ENCODE data around the gene ACSF2. TPM values are rescaled to one million over a fixed set of nuclear protein-coding genes. Genes with fewer than 3 reads are reported as not detected.
A peak's percentile ranks its signal among the peaks of the same experiment; 100 is the strongest.

Gene ACSF2
- total RNA-seq, 2 donors from 2014 or later, result 12.4 to 13.6 TPM

GRCh38 chr17:50480142-50480764 lies 54.2 kb downstream of the ACSF2 start:
- Mint-ChIP-seq H3K27me3 (no peaks in the 10 kb centered on the region), H3K4me1 (peaks cover 19% of the 10 kb centered on the region), H3K4me3 (peak overlapping the region; percentile 87), H3K27ac (peak overlapping the region; percentile 66), H3K9me3 (no peaks in the 10 kb centered on the region), H3K36me3 (ENCODE audit: low read depth) (peaks cover 40% of the 10 kb centered on the region)
- ATAC-seq (replicated peaks), result no peak

- H3K4me1 Mint-ChIP-seq, result peaks cover 19% of the 10 kb centered on the region
- no peak overlapping the region for H3K4me3 Mint-ChIP-seq
- H3K27ac Mint-ChIP-seq, result no peak overlapping the region
- H3K27me3 Mint-ChIP-seq, result no peaks in the 10 kb centered on the region
- peaks cover 47% of the 10 kb centered on the region for H3K36me3 Mint-ChIP-seq (ENCODE audit: low read depth)
- ATAC-seq (replicated peaks), result no peak
- no peaks in the 10 kb centered on the region for H3K9me3 Mint-ChIP-seq
These were observed 55.0 kb downstream of the ACSF2 start for GRCh38 chr17:50480854-50481490.

DNA sequence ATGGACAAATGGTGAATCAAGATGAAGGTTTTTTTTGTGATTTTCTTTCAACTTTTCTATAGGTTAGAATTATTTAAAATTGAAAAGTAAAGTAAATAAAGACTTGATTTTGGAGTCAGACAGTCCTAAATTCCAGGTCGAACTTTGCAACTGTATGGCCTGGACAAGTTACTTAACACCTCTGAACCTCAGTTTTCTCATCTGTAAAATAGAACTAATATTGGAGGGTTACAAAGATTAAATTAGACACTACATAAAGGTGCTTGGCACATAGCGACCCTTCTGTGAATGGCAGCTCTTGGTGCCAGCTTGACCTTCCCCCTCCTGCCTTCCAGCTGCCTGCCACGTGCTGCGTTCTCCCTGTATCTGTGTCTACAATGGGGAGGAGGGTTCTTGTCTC lies 55.6 kb downstream of the ACSF2 start:
- Mint-ChIP-seq H3K4me1 (peaks cover 19% of the 10 kb centered on the region), H3K36me3 (ENCODE audit: low read depth) (peaks cover 50% of the 10 kb centered on the region), H3K9me3 (no peaks in the 10 kb centered on the region), H3K4me3 (no peak overlapping the region), H3K27me3 (no peaks in the 10 kb centered on the region), H3K27ac (no peak overlapping the region)
- ATAC-seq (replicated peaks), result no peak

- no peak for ATAC-seq (replicated peaks)
These were observed 56.1 kb downstream of the ACSF2 start for GRCh38 chr17:50482110-50482509.

DNA sequence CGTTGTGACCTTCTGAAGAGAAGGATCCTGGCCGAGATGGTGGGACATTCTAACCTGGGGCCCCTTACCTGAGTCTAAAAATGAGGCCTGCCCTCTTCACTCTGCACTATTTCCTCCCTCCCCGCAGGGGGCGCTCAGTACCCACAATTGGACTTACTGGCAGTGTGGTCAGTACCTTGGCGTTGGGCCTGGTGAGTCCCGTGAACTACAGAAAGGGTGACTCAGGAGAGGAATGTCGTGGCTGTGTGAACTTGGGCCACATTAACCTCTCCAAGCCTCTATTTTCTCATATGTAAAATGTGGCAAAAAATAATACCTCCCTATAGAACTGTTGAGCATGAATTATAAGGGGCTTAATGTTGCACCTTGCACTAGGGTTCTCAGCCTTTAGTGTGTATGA lies 56.5 kb downstream of the ACSF2 start:
- peak; percentile 59 for ATAC-seq (replicated peaks)
- peaks cover 50% of the 10 kb centered on the region for H3K36me3 Mint-ChIP-seq (ENCODE audit: low read depth)

More at GRCh38 chr17:50482110-50482509, 56.1 kb downstream of the ACSF2 start:
- H3K4me1 Mint-ChIP-seq, result peaks cover 19% of the 10 kb centered on the region
- H3K27me3 Mint-ChIP-seq, result no peaks in the 10 kb centered on the region
- no peaks in the 10 kb centered on the region for H3K9me3 Mint-ChIP-seq
- peaks cover 50% of the 10 kb centered on the region for H3K36me3 Mint-ChIP-seq (ENCODE audit: low read depth)
- H3K4me3 Mint-ChIP-seq, result no peak overlapping the region
- H3K27ac Mint-ChIP-seq, result peak overlapping the region; percentile 67

DNA sequence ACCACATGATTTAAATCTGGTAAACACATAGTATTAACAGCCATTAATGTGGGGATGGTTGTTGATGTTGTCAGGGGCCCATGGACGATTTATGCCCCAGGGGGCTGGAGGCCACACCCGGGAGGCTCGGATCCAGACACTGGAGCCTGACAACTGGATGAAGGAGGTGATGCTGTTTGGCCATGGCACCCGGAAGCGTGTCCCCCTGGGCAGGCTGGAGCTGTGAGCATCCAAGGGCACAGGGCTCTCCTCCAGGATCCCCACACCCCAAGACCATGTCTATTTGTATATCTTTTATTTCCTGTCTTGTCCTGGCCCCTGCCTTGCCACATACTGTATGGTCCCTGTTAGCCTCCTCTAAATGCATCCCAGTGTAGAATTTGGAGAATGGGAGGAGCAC lies 57.2 kb downstream of the ACSF2 start:
- peaks cover 14% of the 10 kb centered on the region for H3K4me1 Mint-ChIP-seq
- no peaks in the 10 kb centered on the region for H3K27me3 Mint-ChIP-seq
- H3K27ac Mint-ChIP-seq, result no peak overlapping the region
- H3K36me3 Mint-ChIP-seq (ENCODE audit: low read depth), result peaks cover 50% of the 10 kb centered on the region
- no peaks in the 10 kb centered on the region for H3K9me3 Mint-ChIP-seq
- ATAC-seq (replicated peaks), result no peak
- H3K4me3 Mint-ChIP-seq, result no peak overlapping the region

More for the DNA sequence above, 56.5 kb downstream of the ACSF2 start:
- H3K9me3 Mint-ChIP-seq, result no peaks in the 10 kb centered on the region
- H3K4me3 Mint-ChIP-seq, result no peak overlapping the region
- peak overlapping the region; percentile 67 for H3K27ac Mint-ChIP-seq
- H3K4me1 Mint-ChIP-seq, result peaks cover 19% of the 10 kb centered on the region
- H3K27me3 Mint-ChIP-seq, result no peaks in the 10 kb centered on the region

DNA sequence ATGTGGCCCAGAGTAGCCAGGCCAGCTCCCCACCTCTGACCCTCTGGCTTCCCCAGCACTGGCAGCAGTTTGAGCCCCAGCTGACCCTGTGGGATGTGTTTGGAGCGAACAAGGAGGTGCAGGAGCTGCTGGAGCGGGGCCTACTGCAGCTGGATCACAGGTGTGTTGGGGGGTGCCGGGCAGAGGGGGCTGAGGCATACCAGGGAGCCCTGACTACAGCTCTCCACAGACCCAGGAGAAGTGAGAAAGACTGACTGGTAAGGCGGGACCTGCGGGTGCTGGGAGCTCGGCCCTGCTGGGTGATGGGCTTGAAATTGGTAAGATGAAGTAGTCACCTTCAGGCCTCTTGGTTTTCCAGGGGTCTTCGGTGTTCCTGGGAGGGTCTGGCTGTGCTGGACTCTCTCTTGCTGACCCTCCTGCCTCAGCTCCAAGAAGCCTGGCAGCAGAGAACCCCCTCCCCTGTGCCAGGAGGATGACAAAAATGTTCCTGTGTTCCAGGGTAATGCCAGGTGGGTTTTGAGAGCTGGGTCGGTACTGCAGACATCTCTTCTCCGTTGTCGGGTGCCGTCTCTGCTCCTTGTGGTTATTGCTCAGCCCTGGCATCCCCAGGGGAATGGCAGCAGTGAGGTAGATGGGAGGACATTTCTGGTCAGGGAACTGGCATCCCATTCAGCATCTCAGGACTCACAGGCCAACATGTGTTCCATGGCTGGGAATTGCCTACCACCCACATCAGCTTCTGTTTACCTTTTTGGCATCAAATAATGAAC lies 58.6 kb downstream of the ACSF2 start:
- peaks cover 50% of the 10 kb centered on the region for H3K36me3 Mint-ChIP-seq (ENCODE audit: low read depth)
- no peak for ATAC-seq (replicated peaks)
- no peaks in the 10 kb centered on the region for H3K9me3 Mint-ChIP-seq
- H3K4me3 Mint-ChIP-seq, result no peak overlapping the region
- H3K27ac Mint-ChIP-seq, result peak overlapping the region; percentile 52
- H3K27me3 Mint-ChIP-seq, result no peaks in the 10 kb centered on the region
- peaks cover 8% of the 10 kb centered on the region for H3K4me1 Mint-ChIP-seq

DNA sequence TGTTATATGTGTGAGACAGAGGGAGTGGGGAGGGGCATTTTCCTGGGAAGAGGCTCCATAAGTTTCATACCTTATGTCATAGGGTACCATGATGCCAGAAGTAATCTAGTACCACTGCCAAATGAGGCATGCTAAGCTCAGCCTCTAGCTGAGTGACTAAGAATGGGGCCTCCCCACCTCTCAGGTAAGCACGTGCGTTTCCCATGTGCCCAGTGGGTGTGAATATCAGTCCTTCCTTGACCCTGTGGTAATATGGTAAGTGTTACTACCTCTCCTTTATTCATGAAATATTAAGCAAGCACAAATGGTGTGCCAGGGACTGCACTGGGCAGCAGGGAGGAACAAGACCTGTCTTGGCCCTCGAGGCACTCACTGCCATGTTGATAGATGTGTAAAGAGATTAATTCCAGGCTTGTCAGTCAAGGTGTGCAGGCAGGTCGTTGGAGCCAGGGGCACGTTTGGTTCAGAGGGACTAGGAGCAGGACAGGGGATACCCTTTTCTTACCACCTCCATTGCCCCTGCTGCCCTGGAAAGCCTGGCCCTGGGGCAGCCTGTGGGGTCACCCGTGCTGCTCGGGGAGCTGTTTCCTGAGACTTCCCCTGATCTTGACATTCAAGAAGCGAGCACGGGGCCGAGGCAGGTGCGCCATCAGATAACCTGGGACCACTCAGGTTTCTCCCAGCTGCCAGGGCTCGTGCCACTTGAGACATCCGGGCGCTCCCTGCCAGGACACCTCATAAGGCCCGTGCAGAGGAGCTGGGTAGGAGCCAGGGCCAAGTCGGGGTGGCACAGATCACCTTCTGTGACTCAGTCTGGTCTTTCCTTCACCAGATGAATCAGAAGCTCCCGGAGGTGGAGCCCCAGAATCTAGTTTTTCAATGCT lies 61.4 kb downstream of the ACSF2 start:
- Mint-ChIP-seq H3K27me3 (no peaks in the 10 kb centered on the region), H3K4me3 (no peak overlapping the region), H3K9me3 (no peaks in the 10 kb centered on the region), H3K36me3 (ENCODE audit: low read depth) (peaks cover 38% of the 10 kb centered on the region), H3K4me1 (no peaks in the 10 kb centered on the region), H3K27ac (no peak overlapping the region)
- peak; percentile 96 for ATAC-seq (replicated peaks)

GRCh38 chr17:50488880-50489279 lies 62.9 kb downstream of the ACSF2 start:
- Mint-ChIP-seq H3K36me3 (ENCODE audit: low read depth) (peaks cover 24% of the 10 kb centered on the region), H3K27me3 (no peaks in the 10 kb centered on the region), H3K4me3 (no peak overlapping the region), H3K4me1 (no peaks in the 10 kb centered on the region), H3K27ac (peak overlapping the region; percentile 28), H3K9me3 (no peaks in the 10 kb centered on the region)
- ATAC-seq (replicated peaks), result no peak

- H3K27me3 Mint-ChIP-seq, result no peaks in the 10 kb centered on the region
These were observed 65.5 kb downstream of the ACSF2 start for GRCh38 chr17:50491505-50491904.

GRCh38 chr17:50492214-50492613 lies 66.2 kb downstream of the ACSF2 start:
- no peak overlapping the region for H3K27ac Mint-ChIP-seq
- H3K9me3 Mint-ChIP-seq, result no peaks in the 10 kb centered on the region
- no peaks in the 10 kb centered on the region for H3K27me3 Mint-ChIP-seq
- no peak for ATAC-seq (replicated peaks)
- H3K4me1 Mint-ChIP-seq, result no peaks in the 10 kb centered on the region
- no peaks in the 10 kb centered on the region for H3K36me3 Mint-ChIP-seq (ENCODE audit: low read depth)
- no peak overlapping the region for H3K4me3 Mint-ChIP-seq

More at GRCh38 chr17:50491505-50491904, 65.5 kb downstream of the ACSF2 start:
- H3K4me3 Mint-ChIP-seq, result no peak overlapping the region
- H3K9me3 Mint-ChIP-seq, result no peaks in the 10 kb centered on the region
- no peak overlapping the region for H3K27ac Mint-ChIP-seq
- H3K4me1 Mint-ChIP-seq, result no peaks in the 10 kb centered on the region
- H3K36me3 Mint-ChIP-seq (ENCODE audit: low read depth), result no peaks in the 10 kb centered on the region
- ATAC-seq (replicated peaks), result no peak

- H3K36me3 Mint-ChIP-seq (ENCODE audit: low read depth), result no peaks in the 10 kb centered on the region
- no peaks in the 10 kb centered on the region for H3K27me3 Mint-ChIP-seq
- no peaks in the 10 kb centered on the region for H3K4me1 Mint-ChIP-seq
- no peak overlapping the region for H3K4me3 Mint-ChIP-seq
- no peak for ATAC-seq (replicated peaks)
- no peak overlapping the region for H3K27ac Mint-ChIP-seq
- no peaks in the 10 kb centered on the region for H3K9me3 Mint-ChIP-seq
These were observed 67.7 kb downstream of the ACSF2 start for GRCh38 chr17:50493744-50494143.

- Mint-ChIP-seq H3K4me3 (no peak overlapping the region), H3K4me1 (no peaks in the 10 kb centered on the region), H3K27me3 (no peaks in the 10 kb centered on the region), H3K36me3 (ENCODE audit: low read depth) (no peaks in the 10 kb centered on the region), H3K27ac (no peak overlapping the region), H3K9me3 (no peaks in the 10 kb centered on the region)
- ATAC-seq (replicated peaks), result no peak
These were observed 69.3 kb downstream of the ACSF2 start for GRCh38 chr17:50495217-50495823.

DNA sequence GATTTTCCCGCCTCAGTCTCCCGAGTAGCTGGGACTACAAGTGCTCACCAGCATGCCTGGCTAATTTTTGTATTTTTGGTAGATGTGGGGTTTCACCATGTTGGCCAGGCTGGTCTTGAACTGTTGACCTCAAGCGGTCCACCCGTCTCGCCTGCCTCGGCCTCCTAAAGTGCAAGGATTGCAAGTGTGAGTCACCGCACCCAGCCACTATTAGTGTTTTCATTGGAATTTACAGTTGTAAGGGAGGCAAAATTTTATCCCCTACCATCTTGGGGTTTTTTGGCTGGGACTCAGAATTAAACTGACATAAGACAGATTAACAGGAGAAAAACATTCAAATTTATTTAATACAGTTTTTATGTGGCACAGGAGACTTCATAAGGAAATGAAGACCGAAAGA lies 69.9 kb downstream of the ACSF2 start:
- no peaks in the 10 kb centered on the region for H3K9me3 Mint-ChIP-seq
- no peaks in the 10 kb centered on the region for H3K4me1 Mint-ChIP-seq
- no peak for ATAC-seq (replicated peaks)

More for the DNA sequence above, 69.9 kb downstream of the ACSF2 start:
- Mint-ChIP-seq H3K4me3 (no peak overlapping the region), H3K27me3 (no peaks in the 10 kb centered on the region), H3K36me3 (ENCODE audit: low read depth) (no peaks in the 10 kb centered on the region), H3K27ac (no peak overlapping the region)
